GM12891 (cell line): Measurements from ENCODE around the gene CD59.

ENCODE experiments used
- POLR2A ChIP-seq: IDR thresholded peaks from 2 replicates; pipeline ENCODE4 v1.6.1; 2011; ENCODE audit warnings: low read depth, low read length, control low read depth
- POLR2AphosphoS5 ChIP-seq: IDR thresholded peaks from 2 replicates; pipeline ENCODE4 v1.6.1; 2011; ENCODE audit warnings: low read depth, low read length, control low read depth
- POU2F2 ChIP-seq: IDR thresholded peaks from 2 replicates; pipeline ENCODE4 v1.6.1; 2011; ENCODE audit warnings: low read depth, mild to moderate bottlenecking, control low read depth, low read length, moderate library complexity
- SPI1 ChIP-seq: IDR thresholded peaks from 2 replicates; pipeline ENCODE4 v1.6.1; 2011; ENCODE audit warnings: low read depth, low read length, control low read depth
- TAF1 ChIP-seq: IDR thresholded peaks from 2 replicates; pipeline ENCODE4 v1.6.1; 2011; ENCODE audit warnings: low read depth, low read length, control low read depth

DNA sequence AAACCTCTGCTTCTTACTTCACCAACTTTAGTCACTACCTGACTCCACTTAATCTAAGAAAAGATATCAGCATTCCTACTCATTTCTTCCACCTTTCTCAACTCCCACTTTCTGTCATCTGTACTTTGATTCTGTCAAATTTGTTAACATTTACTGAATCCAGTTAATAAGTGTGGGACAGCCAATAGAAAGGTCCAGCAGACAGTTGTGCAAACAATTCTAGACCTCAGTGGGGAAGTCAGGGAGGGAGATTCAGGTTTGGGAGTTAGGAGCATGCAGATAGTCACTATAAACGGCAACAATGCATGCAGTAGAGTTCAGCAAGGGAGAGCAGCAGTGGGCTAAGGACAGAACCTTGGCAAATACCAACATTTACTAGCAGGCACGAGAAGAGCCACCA lies 34.0 kb upstream of the CD59 start:
- TF ChIP-seq SPI1, result no peak
- no peak for TF ChIP-seq POLR2AphosphoS5
- TF ChIP-seq POLR2A, result no peak
- TF ChIP-seq POU2F2, result no peak
- no peak for TF ChIP-seq TAF1
